Upper lobe of right lung (tissue), 1 donor: ENCODE results near the gene MAP3K6. TPM values are rescaled to one million over a fixed set of nuclear protein-coding genes. Genes with fewer than 3 reads are reported as not detected.

ENCODE experiments used
- ATAC-seq: fragments of 200-7000 bp; cut with Tn5 transposase; one replicate; pipeline ENCODE4 v1.9.1; 2020; ENCODE audit warnings: mild to moderate bottlenecking, moderate library complexity
- DNase-seq: peaks from one replicate; pipeline ENCODE4 v3.0.0-alpha.2; 2020
- H3K27ac ChIP-seq: fragments of 200-600 bp; one replicate; pipeline ENCODE4 v1.8.0; 2022
- H3K27me3 ChIP-seq: fragments of 200-600 bp; one replicate; pipeline ENCODE4 v1.8.0; 2022; ENCODE audit warnings: mild to moderate bottlenecking
- H3K36me3 ChIP-seq: fragments of 200-600 bp; one replicate; pipeline ENCODE4 v1.8.0; 2022
- H3K4me1 ChIP-seq: fragments of 200-600 bp; one replicate; pipeline ENCODE4 v1.8.0; 2022
- H3K4me3 ChIP-seq: fragments of 200-600 bp; one replicate; pipeline ENCODE4 v1.8.0; 2022; ENCODE audit warnings: mild to moderate bottlenecking
- H3K9me3 ChIP-seq: fragments of 200-600 bp; one replicate; pipeline ENCODE4 v1.8.0; 2022
- intact Hi-C: fragments of 100-400 bp; cut with DNase I; formaldehyde crosslinking; loops from one replicate; pipeline ENCODE4 v1.11.0; 2022
- total RNA-seq: library from RNA; stranded (reverse); fragmentation: NEBNext Ultra II Directional; extraction: Animal tissue kit (Norgen Biotek cat#: 25700); gene quantifications from one replicate; pipeline ENCODE4 v1.2.1, GENCODE V29; 2021
- TF ChIP-seq, protein P1 (sequence below): fragments of 200-600 bp; IDR thresholded peaks from one replicate; pipeline ENCODE4 v1.8.0; 2022; ENCODE audit warnings: antibody characterized with exemption
- donor health status: DM: no; HTN: yes; CAD: no; lungs with severe emphysema.

Gene MAP3K6
- total RNA-seq, 1 donor from 2014 or later, result 144 TPM

DNA sequence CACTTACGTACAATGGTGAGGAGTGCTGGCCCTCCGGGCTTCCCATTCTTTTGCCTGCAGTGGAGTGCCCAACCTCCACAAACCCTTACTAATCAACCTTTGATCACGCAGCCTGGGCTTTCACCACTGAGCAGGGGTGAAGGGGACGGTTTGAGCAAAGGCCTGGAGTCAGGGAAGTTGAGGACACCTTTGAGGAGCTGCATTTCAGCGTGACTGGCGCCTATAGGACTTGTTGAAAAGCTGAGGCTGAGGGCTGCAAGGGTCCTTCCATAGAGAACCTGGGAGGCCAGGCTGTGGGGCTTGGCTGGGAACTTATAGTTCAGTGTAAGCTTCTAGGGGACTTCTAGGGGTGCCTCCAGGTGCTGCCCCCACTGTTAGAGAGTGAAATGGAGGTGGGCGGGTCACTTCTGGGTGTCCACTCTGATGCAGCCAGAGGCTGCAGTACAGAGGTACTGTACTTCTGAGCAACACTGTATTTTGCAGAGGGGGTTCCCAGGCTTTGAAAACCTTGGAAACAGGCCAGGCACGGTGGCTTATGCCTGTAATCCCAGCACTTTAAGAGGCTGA lies 15.1 kb downstream of the MAP3K6 start:
- Histone ChIP-seq H3K36me3 (peaks cover 34% of the 10 kb centered on the region), H3K4me1 (peaks cover 13% of the 10 kb centered on the region), H3K4me3 (no peak overlapping the region), H3K27me3 (no peaks in the 10 kb centered on the region), H3K27ac (no peak overlapping the region), H3K9me3 (no peaks in the 10 kb centered on the region)
- intact Hi-C loops, result no loop called here
- DNase-seq (no peak), ATAC-seq (no peak)
- TF ChIP-seq, protein P1, sequence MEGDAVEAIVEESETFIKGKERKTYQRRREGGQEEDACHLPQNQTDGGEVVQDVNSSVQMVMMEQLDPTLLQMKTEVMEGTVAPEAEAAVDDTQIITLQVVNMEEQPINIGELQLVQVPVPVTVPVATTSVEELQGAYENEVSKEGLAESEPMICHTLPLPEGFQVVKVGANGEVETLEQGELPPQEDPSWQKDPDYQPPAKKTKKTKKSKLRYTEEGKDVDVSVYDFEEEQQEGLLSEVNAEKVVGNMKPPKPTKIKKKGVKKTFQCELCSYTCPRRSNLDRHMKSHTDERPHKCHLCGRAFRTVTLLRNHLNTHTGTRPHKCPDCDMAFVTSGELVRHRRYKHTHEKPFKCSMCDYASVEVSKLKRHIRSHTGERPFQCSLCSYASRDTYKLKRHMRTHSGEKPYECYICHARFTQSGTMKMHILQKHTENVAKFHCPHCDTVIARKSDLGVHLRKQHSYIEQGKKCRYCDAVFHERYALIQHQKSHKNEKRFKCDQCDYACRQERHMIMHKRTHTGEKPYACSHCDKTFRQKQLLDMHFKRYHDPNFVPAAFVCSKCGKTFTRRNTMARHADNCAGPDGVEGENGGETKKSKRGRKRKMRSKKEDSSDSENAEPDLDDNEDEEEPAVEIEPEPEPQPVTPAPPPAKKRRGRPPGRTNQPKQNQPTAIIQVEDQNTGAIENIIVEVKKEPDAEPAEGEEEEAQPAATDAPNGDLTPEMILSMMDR, result no peak

DNA sequence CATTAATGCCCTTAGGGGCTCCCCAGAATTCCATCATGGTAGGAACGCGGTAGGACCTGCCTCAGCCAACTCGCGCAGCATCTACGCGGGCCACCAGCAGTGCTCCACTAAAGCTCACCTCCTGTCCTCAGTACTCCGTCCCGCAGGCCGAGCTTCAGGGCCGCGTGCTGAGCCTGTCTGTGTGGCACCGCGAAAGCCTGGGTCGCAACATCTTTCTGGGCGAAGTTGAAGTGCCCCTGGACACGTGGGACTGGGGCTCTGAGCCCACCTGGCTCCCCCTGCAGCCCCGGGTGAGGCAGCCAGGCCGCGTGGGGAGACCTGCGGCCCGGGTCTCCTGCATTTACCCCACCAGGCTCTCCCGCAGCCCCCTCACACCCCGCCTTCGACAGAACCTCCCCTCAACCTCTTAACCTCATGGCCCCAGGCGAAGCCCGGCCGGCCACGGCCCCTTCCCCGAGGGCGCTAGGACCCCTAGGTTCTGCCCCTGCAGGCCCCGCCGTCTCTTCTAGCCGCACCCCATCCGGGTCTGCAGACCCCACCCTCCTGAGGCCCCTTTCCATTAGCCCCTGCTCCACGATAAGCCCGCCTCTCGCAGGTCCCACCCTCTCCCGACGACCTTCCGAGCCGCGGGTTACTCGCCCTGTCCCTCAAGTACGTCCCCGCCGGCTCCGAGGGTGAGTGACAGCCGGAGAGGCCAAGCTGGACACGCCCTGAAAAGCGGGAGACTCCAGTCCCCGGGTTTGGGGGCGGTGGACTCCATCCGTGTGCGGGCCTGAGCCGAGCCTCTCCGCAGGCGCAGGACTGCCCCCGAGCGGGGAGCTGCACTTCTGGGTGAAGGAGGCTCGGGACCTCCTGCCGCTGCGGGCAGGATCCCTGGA lies 15.9 kb downstream of the MAP3K6 start:
- Histone ChIP-seq H3K4me3 (no peak overlapping the region), H3K27me3 (no peaks in the 10 kb centered on the region), H3K36me3 (peaks cover 27% of the 10 kb centered on the region), H3K9me3 (no peaks in the 10 kb centered on the region), H3K4me1 (peaks cover 13% of the 10 kb centered on the region), H3K27ac (no peak overlapping the region)
- peak; percentile 21 for ATAC-seq
- peak; percentile 79 for DNase-seq
- TF ChIP-seq, protein P1, result no peak
- intact Hi-C loops, result no loop called here

DNA sequence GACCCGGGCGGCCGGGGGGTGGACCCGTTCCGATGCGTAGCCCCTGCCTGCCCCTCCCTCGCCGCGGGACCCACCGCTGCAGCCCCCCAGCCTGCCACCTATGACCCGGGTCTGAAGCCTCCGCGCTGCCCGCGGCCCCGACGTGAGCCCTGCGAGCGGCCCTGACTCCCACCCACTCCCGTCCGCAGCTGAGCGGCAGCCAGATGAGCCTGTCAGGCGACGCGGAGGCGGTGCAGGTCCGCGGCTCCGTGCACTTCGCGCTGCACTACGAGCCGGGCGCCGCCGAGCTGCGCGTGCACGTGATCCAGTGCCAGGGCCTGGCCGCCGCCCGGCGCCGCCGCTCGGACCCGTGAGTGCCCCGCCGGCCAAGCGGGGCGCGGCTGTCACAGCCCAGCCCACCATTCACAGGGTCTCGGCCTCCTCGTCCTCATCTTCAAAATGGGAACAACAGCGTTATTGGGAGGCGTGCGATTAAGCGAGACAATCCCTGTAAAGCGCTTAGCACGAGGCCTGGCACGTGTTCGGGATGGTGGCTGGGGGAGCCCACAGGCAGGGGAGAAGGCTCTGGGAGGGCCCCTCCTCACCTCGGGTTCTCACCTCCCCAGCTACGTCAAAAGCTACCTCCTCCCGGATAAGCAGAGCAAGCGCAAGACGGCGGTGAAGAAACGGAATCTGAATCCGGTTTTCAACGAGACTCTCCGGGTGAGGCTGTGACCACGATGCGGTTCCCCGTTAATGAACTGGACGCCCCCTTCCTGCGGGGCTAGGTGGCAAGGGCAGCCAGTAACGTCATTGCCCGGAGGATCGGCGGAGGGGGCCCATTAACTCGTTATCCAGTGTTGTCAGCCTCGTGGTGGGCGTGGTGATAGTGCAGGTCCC lies 16.7 kb downstream of the MAP3K6 start:
- H3K4me3 ChIP-seq, result peak overlapping the region; percentile 51
- no peaks in the 10 kb centered on the region for H3K27me3 ChIP-seq
- TF ChIP-seq, protein P1, result no peak
- DNase-seq (peak; percentile 90), ATAC-seq (peak; percentile 81)
- H3K9me3 ChIP-seq, result no peaks in the 10 kb centered on the region
- peaks cover 18% of the 10 kb centered on the region for H3K36me3 ChIP-seq
- H3K27ac ChIP-seq, result no peak overlapping the region
- peaks cover 13% of the 10 kb centered on the region for H3K4me1 ChIP-seq
- intact Hi-C loops, result no loop called here

DNA sequence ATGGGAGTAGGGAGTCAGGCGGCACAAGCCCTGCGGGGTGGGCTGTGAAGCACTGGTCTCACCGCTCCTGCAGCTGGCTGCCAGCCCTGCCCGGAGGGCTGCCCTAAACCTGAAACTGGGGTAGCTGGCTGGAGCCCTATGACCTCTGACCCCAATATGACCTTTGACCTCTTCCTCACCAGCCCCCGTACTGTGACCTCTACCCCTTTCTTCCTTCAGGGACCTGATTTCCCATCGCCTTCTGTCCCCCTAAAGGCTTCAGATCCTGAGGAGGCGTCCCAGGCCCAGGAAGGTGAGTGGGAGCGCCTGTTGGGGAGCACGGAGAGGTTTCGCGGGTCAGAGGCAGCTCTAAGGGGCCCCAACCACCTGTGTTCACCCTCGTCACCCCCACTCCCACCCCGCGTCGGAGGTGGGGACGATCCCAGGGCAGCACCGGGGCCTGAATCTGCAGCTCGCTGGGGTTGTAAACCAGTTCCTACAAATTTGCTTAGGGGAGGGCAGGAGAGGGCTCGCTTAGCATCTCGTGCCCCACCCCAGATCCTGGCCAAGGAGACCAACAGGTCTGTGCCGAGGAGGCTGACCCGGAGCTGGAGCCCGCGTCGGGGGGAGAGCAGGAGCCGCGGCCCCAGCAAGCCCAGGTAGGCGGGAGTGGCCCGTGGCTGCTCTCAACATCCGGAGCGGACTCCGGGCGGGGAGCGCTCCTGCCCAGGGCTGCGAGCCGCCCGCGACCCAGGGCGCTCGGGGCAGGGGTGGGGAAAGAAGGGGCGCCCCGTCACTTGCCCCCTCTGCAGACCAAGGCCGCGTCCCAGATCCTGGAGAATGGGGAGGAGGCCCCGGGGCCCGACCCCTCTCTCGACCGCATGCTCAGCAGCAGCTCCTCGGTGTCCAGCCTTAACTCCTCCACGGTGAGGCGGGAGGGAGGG lies 17.6 kb downstream of the MAP3K6 start:
- Histone ChIP-seq H3K9me3 (no peaks in the 10 kb centered on the region), H3K36me3 (peaks cover 10% of the 10 kb centered on the region), H3K27me3 (no peaks in the 10 kb centered on the region), H3K4me3 (peak overlapping the region; percentile 51), H3K27ac (no peak overlapping the region), H3K4me1 (peaks cover 13% of the 10 kb centered on the region)
- ATAC-seq (peak; percentile 85), DNase-seq (peak; percentile 91)
- TF ChIP-seq, protein P1, result no peak
- intact Hi-C loops, result no loop called here
